K562 (cell line): ENCODE measurements around the gene NKAIN4. TPM values are rescaled to one million over a fixed set of nuclear protein-coding genes. Genes with fewer than 3 reads are reported as not detected.

ENCODE experiments used
- ATAC-seq: fragments of 200-7000 bp; cut with Tn5 transposase; 3 replicates; pipeline ENCODE4 v1.9.1; 2020; ENCODE audit warnings: moderate library complexity
- BruUV-seq: library from RNA; stranded (reverse); fragments of 400-500 nt; replicated peaks from 2 replicates; lab custom pipeline; 2021; lab: Mats Ljungman, UMichigan
- CTCF ChIA-PET: fragments of 300-600 bp; formaldehyde crosslinking; extraction: SDS; loops from one replicate; lab custom pipeline; 2021; ENCODE audit warnings: low intra/inter-chr PET ratio; lab: Yijun Ruan, JAX
- POLR2A ChIA-PET: fragments of 300-600, 350-650 bp; sonication (Branson Sonifier 250); formaldehyde crosslinking; extraction: SDS; loops from one replicate; lab custom pipeline; 2021; ENCODE audit warnings: antibody characterized with exemption, inconsistent platforms; lab: Yijun Ruan, JAX
- DNase-seq, 4 experiments: peaks; one replicate each; pipeline versions ENCODE4 v3.0.0 to v3.0.0-alpha.2; 2011 to 2018; ENCODE audit warnings: low spot score in 3 of 4, mixed read lengths in 3 of 4; ENCODE audit errors: extremely low read depth in 1 of 4
- FAIRE-seq: peaks from 2 replicates; lab custom pipeline; 2011; peaks lifted over from hg19 to GRCh38; lab: Jason Lieb, UNC
- H2AFZ ChIP-seq: 2 replicates; pipeline ENCODE4 v1.6.0; 2011; ENCODE audit warnings: low read depth, low read length, control low read depth, inconsistent platforms
- H3K27ac ChIP-seq: fragments of 200-600 bp; 3 replicates; pipeline ENCODE4 v1.8.0; 2011; ENCODE audit warnings: low read depth, mild to moderate bottlenecking, control low read depth, inconsistent platforms, low read length, moderate library complexity, mixed read lengths; ENCODE audit errors: extremely low read depth
- H3K27me3 ChIP-seq, 2 experiments: fragments of 300-600 bp in 1 of 2; 2 replicates in 1 of 2; 3 replicates in 1 of 2; pipeline versions ENCODE4 v1.6.0 to v1.8.0; 2011; ENCODE audit warnings: inconsistent platforms in 2 of 2, low read length in 2 of 2, mild to moderate bottlenecking in 1 of 2, mixed read lengths in 1 of 2, moderate library complexity in 1 of 2; ENCODE audit not compliant: control insufficient read depth in 2 of 2, insufficient read depth in 2 of 2
- H3K36me3 ChIP-seq: fragments of 300-600 bp; 3 replicates; pipeline ENCODE4 v1.8.0; 2011; ENCODE audit warnings: mild to moderate bottlenecking, low read length, inconsistent platforms; ENCODE audit not compliant: control insufficient read depth, insufficient read depth
- H3K4me1 ChIP-seq, 2 experiments: fragments of 200-600 bp in 1 of 2; replicated peaks in 1 of 2; 2 replicates in 1 of 2; 3 replicates in 1 of 2; pipeline versions ENCODE4 v1.5.1 to v1.8.0; 2011; ENCODE audit warnings: inconsistent platforms in 2 of 2, low read length in 2 of 2, mild to moderate bottlenecking in 1 of 2, mixed read lengths in 1 of 2, moderate library complexity in 1 of 2; ENCODE audit not compliant: control insufficient read depth in 2 of 2, insufficient read depth in 2 of 2
- H3K4me2 ChIP-seq: 2 replicates; pipeline ENCODE4 v1.6.1; 2011; ENCODE audit warnings: low read length, control low read depth, inconsistent platforms, mixed read lengths; ENCODE audit not compliant: insufficient read depth
- H3K4me3 ChIP-seq: fragments of 200-600 bp; sonication (generic), shearing (Covaris generic); 2 replicates; pipeline ENCODE4 v1.5.1; 2016; ENCODE audit warnings: control low read depth, inconsistent platforms
- H3K79me2 ChIP-seq: fragments of 200-600 bp; 3 replicates; pipeline ENCODE4 v1.8.0; 2011; ENCODE audit warnings: low read length, inconsistent platforms; ENCODE audit not compliant: control insufficient read depth, insufficient read depth
- H3K9ac ChIP-seq, 2 experiments: 2 replicates each; pipeline versions ENCODE4 v1.6.0 to v1.6.1; 2011; ENCODE audit warnings: low read depth in 2 of 2, low read length in 2 of 2, control low read depth in 1 of 2, inconsistent platforms in 1 of 2, mild to moderate bottlenecking in 1 of 2, mixed read lengths in 1 of 2; ENCODE audit not compliant: insufficient read depth in 1 of 2
- H3K9me1 ChIP-seq: one replicate; pipeline ENCODE4 v1.6.0; 2011; ENCODE audit warnings: inconsistent platforms, mild to moderate bottlenecking, low read length, moderate library complexity; ENCODE audit not compliant: control insufficient read depth, insufficient read depth
- H3K9me3 ChIP-seq: replicated peaks from 2 replicates; pipeline ENCODE4 v1.5.1; 2011; ENCODE audit warnings: low read depth, low read length, inconsistent platforms; ENCODE audit not compliant: control insufficient read depth, insufficient read depth
- H4K20me1 ChIP-seq: replicated peaks from 2 replicates; pipeline ENCODE4 v1.6.1; 2011; ENCODE audit warnings: low read length, inconsistent platforms, mixed read lengths; ENCODE audit not compliant: control insufficient read depth, insufficient read depth
- FOXK2 ChIP-seq, 2 experiments: fragments of 450-650 bp; IDR thresholded peaks in 1 of 2; conservative IDR thresholded peaks in 1 of 2; 2 replicates each; pipeline ENCODE4 v1.6.1; 2016; ENCODE audit warnings: low read depth in 2 of 2, mild to moderate bottlenecking in 1 of 2
- MED1 ChIP-seq: sonication (generic); formaldehyde crosslinking; IDR thresholded peaks from 2 replicates; pipeline ENCODE4 v1.8.1; 2023; ENCODE audit warnings: missing genetic modification reagents, borderline replicate concordance
- TBL1XR1 ChIP-seq, 2 experiments: IDR thresholded peaks; 2 replicates each; pipeline ENCODE4 v1.6.1; 2012; ENCODE audit warnings: improper control_type of control experiment in 2 of 2, low read length in 2 of 2, mild to moderate bottlenecking in 1 of 2
- WGBS: fragments of 100-300 bp; shearing (Covaris generic); methylation state at CpG from one replicate; pipeline ENCODE4 v1.1.6; 2016; ENCODE audit warnings: low coverage, mixed read lengths; ENCODE audit not compliant: insufficient coverage; ENCODE audit errors: missing lambda C conversion rate; 5-methylcytosine and 5-hydroxymethylcytosine counted together
- in situ Hi-C: fragments of 300-500 bp; cut with MboI; formaldehyde crosslinking; loops from 4 replicates; pipeline ENCODE4 v1.15.0; 2018; ENCODE audit warnings: inconsistent platforms, mixed read lengths
- intact Hi-C: fragments of 100-400 bp; cut with micrococcal nuclease; formaldehyde crosslinking; loops from 2 replicates; pipeline ENCODE4 v1.14.2; 2022
- polyA plus RNA-seq, 8 experiments: library from polyadenylated mRNA; depleted of rRNA in 4 of 8; stranded (reverse) in 5 of 8; unstranded in 3 of 8; fragments of >200 nt; fragmentation: Nextera tagmentation in 2 of 8; fragmentation: Illumina TruSeq in 1 of 8; extraction: Ambion mirVana in 2 of 8; extraction: Trizol in 1 of 8; gene quantifications; 2 replicates each; pipeline versions ENCODE4 v1.2.1 to v1.2.3, GENCODE V29; 2011 to 2014; ENCODE audit warnings: inconsistent platforms in 1 of 8, missing spikeins in 1 of 8
- total RNA-seq, 7 experiments: library from RNA; depleted of rRNA in 6 of 7; stranded (reverse); fragments of >200 nt in 6 of 7; fragmentation: Illumina TruSeq in 2 of 7; extraction: Trizol in 2 of 7; gene quantifications; 2 replicates each; pipeline versions ENCODE4 v1.2.1 to v1.2.3, GENCODE V29; 2011 to 2021; ENCODE audit warnings: low replicate concordance in 1 of 7
- TF ChIP-seq, protein P1 (sequence below): sonication (generic); formaldehyde crosslinking; IDR thresholded peaks from 2 replicates; pipeline ENCODE4 v1.8.0; 2022; ENCODE audit warnings: missing genetic modification reagents, mild to moderate bottlenecking, moderate library complexity, borderline replicate concordance

The NKAIN4 gene
- total and polyA plus RNA-seq, 9 of the 15 experiments (the other 6 are each of a cell fraction or from before 2014, with no cell fraction given) = not detected

- Histone ChIP-seq H3K9me1 (no peaks in the 10 kb centered on the region), H3K4me2 (no peak overlapping the region), H3K79me2 (no peaks in the 10 kb centered on the region), H3K9ac (0 out of 4 replicates have a peak overlapping the region, but pooled peaks of 1 of the 2 experiments have one; percentile 17), H3K4me3 (no peak overlapping the region), H3K27ac (no peak overlapping the region), H3K36me3 (no peaks in the 10 kb centered on the region), H3K4me1 (peaks cover 0 to 32% of the 10 kb centered on the region in 2 experiments; a peak in 1 of 5 replicates), H3K27me3 (peaks cover 35 to 66% of the 10 kb centered on the region in 2 experiments; a peak in 4 of 5 replicates), H3K9me3 (no peaks in the 10 kb centered on the region), H4K20me1 (peaks cover 5% of the 10 kb centered on the region; the same call in 1 of the 2 replicates), H2AFZ (no peak overlapping the region)
- intact Hi-C loops = no loop called here
- 0% methylated on average over 2 of the region's 11 CpGs for WGBS
- TF ChIP-seq, protein P1, sequence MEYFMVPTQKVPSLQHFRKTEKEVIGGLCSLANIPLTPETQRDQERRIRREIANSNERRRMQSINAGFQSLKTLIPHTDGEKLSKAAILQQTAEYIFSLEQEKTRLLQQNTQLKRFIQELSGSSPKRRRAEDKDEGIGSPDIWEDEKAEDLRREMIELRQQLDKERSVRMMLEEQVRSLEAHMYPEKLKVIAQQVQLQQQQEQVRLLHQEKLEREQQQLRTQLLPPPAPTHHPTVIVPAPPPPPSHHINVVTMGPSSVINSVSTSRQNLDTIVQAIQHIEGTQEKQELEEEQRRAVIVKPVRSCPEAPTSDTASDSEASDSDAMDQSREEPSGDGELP (CRISPR knock-in tag) = 0 out of 2 replicates have a peak, but pooled peaks have one; percentile 22
- TF ChIP-seq MED1 (CRISPR knock-in tag) = no peak
- in situ Hi-C loops = no loop called here
- DNase-seq = no peak
- no peak for ATAC-seq
- BruUV-seq = no TSS peak
- POLR2A ChIA-PET = interaction anchor here (0.8 kb wide), 1 partner anchor 23 kb away, joined by 3 read pairs; no protein-coding TSS in a partner anchor
- FAIRE-seq = no peak
- CTCF ChIA-PET = no interaction called here
These were observed 13.0 kb downstream of the NKAIN4 start for GRCh38 chr20:63241272-63241671.

DNA sequence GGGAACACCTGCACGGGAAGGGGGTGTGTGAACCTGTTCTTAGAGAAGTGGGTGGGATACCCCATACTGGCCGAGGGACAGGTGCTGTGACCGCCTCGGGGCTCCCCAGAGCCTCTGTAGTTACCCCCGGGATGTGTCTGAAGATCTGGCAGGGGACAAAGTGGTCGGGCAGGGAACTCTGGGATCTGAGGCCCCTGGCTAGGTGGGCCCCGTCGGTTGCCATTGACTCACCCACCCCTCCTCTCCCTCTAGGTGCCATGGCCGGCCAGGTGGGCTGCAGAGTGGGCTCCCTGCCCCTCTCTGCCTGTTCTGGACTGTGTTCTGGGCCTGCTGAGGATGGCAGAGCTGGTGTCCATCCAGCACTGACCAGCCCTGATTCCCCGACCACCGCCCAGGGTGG is 14.3 kb downstream of the NKAIN4 start:
- no peak overlapping the region for H3K9ac ChIP-seq
- TF ChIP-seq TBL1XR1 (IDR thresholded peaks at IDR 0.05; ENCODE audit: low read length in 2 of 2) (no peak), FOXK2 (conservative IDR thresholded peaks at IDR 0.05 in 1 of 2, IDR thresholded peaks at IDR 0.05 in 1 of 2; ENCODE audit: low read depth in 2 of 2) (no peak)
- TF ChIP-seq, all 486 proteins: peak for 0
- ChIA-PET POLR2A (no interaction called here), CTCF (no interaction called here)
- in situ Hi-C loops = no loop called here
- Histone ChIP-seq H3K9me1 (no peaks in the 10 kb centered on the region), H3K4me2 (no peak overlapping the region), H2AFZ (no peak overlapping the region), H3K4me1 (peaks cover 0 to 42% of the 10 kb centered on the region in 2 experiments; a peak in 3 of 5 replicates), H3K79me2 (no peaks in the 10 kb centered on the region), H3K4me3 (no peak overlapping the region), H4K20me1 (0 out of 2 replicates have a peak, but pooled peaks cover 3% of the 10 kb centered on the region), H3K9me3 (no peaks in the 10 kb centered on the region), H3K27me3 (peaks cover 34 to 57% of the 10 kb centered on the region in 2 experiments; a peak in 4 of 5 replicates), H3K36me3 (no peaks in the 10 kb centered on the region), H3K27ac (no peak overlapping the region)
- DNase-seq = no peak
- FAIRE-seq = no peak
- 2% methylated on average over 9 of the region's 11 CpGs for WGBS
- no TSS peak for BruUV-seq
- intact Hi-C loops = no loop called here
- ATAC-seq = no peak
